Breast epithelium (tissue), 4 donors: Measurements from ENCODE around the gene DUS1L. TPM values are rescaled to one million over a fixed set of nuclear protein-coding genes. Genes with fewer than 3 reads are reported as not detected.

ENCODE experiments used
- DNase-seq, 2 donors: peaks; one replicate each; pipeline ENCODE4 v3.0.0-alpha.2; 2019; ENCODE audit warnings: low spot score in 2 of 2
- H3K27ac ChIP-seq, 2 donors: fragments of 200-600 bp; sonication (generic) in 1 of 2; one replicate each; pipeline ENCODE4 v1.5.1; 2016 to 2019; ENCODE audit warnings: mild to moderate bottlenecking in 1 of 2
- H3K27me3 ChIP-seq, 2 donors: fragments of 200-600 bp; sonication (generic) in 1 of 2; one replicate each; pipeline versions ENCODE4 v1.5.1 to v1.6.0; 2017 to 2019; ENCODE audit warnings: control low read depth in 1 of 2, mild to moderate bottlenecking in 1 of 2
- H3K36me3 ChIP-seq: fragments of 200-600 bp; one replicate; pipeline ENCODE4 v1.5.1; 2019
- H3K4me1 ChIP-seq, 2 donors: fragments of 200-600 bp; sonication (generic); one replicate each; pipeline ENCODE4 v1.5.1; 2016 to 2019; ENCODE audit warnings: control low read depth in 1 of 2
- H3K4me3 ChIP-seq, 3 donors: fragments of 200-600 bp; sonication (generic); 1 replicate in 2 of 3; 2 replicates in 1 of 3; pipeline ENCODE4 v1.5.1; 2016 to 2019; ENCODE audit warnings: mild to moderate bottlenecking in 3 of 3, moderate library complexity in 2 of 3
- H3K9me3 ChIP-seq, 2 donors: fragments of 200-600 bp; sonication (generic) in 1 of 2; one replicate each; pipeline ENCODE4 v1.5.1; 2016 to 2019; ENCODE audit warnings: control low read depth in 1 of 2
- CTCF ChIP-seq, 3 donors: fragments of 450-650 bp; IDR thresholded peaks; one replicate each; pipeline ENCODE4 v1.5.1; 2016 to 2017; ENCODE audit warnings: antibody characterized with exemption in 3 of 3, mild to moderate bottlenecking in 3 of 3, moderate library complexity in 3 of 3
- POLR2A ChIP-seq: fragments of 450-650 bp; IDR thresholded peaks from one replicate; pipeline ENCODE4 v1.6.1; 2016; ENCODE audit warnings: antibody characterized with exemption, mild to moderate bottlenecking, moderate library complexity
- POLR2AphosphoS5 ChIP-seq, 3 donors: sonication (generic); formaldehyde crosslinking; IDR thresholded peaks; one replicate each; pipeline ENCODE4 v1.6.1; 2017; ENCODE audit warnings: antibody characterized with exemption in 3 of 3
- intact Hi-C: fragments of 100-400 bp; cut with DNase I; formaldehyde crosslinking; loops from one replicate; pipeline ENCODE4 v1.15.1; 2023; ENCODE audit warnings: low total_unique reads
- total RNA-seq, 3 donors: library from RNA; depleted of rRNA; stranded (reverse); fragments of >200 nt; gene quantifications; one replicate each; pipeline ENCODE4 v1.1.0, GENCODE V29; 2016

Gene DUS1L
- total RNA-seq, 3 donors from 2014 or later: 55.0 to 96.4 (median 82.0) TPM

DNA sequence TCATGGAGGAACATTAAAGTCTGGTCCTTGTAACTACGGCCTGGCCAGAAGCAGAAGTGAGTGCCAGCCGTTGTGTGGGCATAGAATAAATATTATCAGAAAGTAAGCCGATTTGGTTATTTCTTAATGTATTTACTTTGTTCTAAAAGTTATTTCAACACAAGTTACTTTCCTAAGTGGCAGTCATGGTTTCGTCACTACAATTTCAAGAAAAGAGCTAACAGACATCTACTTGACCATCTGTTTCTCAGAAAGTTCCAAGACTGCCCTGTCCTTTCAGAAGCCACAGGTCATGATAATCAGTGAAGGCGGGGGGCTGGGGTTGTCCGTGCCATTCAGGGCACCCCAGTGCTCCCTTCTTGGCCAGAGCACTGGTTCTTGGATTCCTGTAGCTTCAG lies 47.3 kb upstream of the DUS1L start:
- Histone ChIP-seq H3K4me1 (no peaks in the 10 kb centered on the region), H3K27ac (peak overlapping the region; percentile 58 to 88), H3K36me3 (no peaks in the 10 kb centered on the region), H3K27me3 (no peaks in the 10 kb centered on the region), H3K4me3 (no peak overlapping the region), H3K9me3 (no peaks in the 10 kb centered on the region)
- intact Hi-C loops: no loop called here
- TF ChIP-seq POLR2AphosphoS5 (IDR thresholded peaks at IDR 0.05) (no peak), POLR2A (no peak), CTCF (IDR thresholded peaks at IDR 0.05) (no peak)
- DNase-seq: no peak

- TF ChIP-seq POLR2A (no peak), CTCF (IDR thresholded peaks at IDR 0.05) (no peak), POLR2AphosphoS5 (IDR thresholded peaks at IDR 0.05) (no peak)
- Histone ChIP-seq H3K27ac (peak overlapping the region; percentile 58 to 88), H3K27me3 (no peaks in the 10 kb centered on the region), H3K4me1 (peaks cover 0 to 3% of the 10 kb centered on the region in 2 donors), H3K36me3 (no peaks in the 10 kb centered on the region), H3K4me3 (no peak overlapping the region), H3K9me3 (no peaks in the 10 kb centered on the region)
- DNase-seq: no peak
- intact Hi-C loops: no loop called here
These were observed 46.7 kb upstream of the DUS1L start for GRCh38 chr17:82112181-82112913.

- no peak for TF ChIP-seq POLR2A
- TF ChIP-seq CTCF (IDR thresholded peaks at IDR 0.05): no peak
- TF ChIP-seq POLR2AphosphoS5 (IDR thresholded peaks at IDR 0.05): no peak
- Histone ChIP-seq H3K36me3 (no peaks in the 10 kb centered on the region), H3K4me3 (no peak overlapping the region), H3K27me3 (no peaks in the 10 kb centered on the region), H3K9me3 (no peaks in the 10 kb centered on the region), H3K4me1 (peaks cover 15 to 22% of the 10 kb centered on the region in 2 donors), H3K27ac (no peak overlapping the region)
- DNase-seq: no peak
- intact Hi-C loops: no loop called here
These were observed 44.7 kb upstream of the DUS1L start for GRCh38 chr17:82110298-82110697.

GRCh38 chr17:82108961-82109475 lies 43.4 kb upstream of the DUS1L start:
- Histone ChIP-seq H3K4me1 (peaks cover 21 to 30% of the 10 kb centered on the region in 2 donors), H3K4me3 (no peak overlapping the region), H3K36me3 (no peaks in the 10 kb centered on the region), H3K9me3 (no peaks in the 10 kb centered on the region), H3K27me3 (no peaks in the 10 kb centered on the region), H3K27ac (peak overlapping the region in 1 of 2 donors; percentile 5)
- TF ChIP-seq CTCF (IDR thresholded peaks at IDR 0.05) (no peak), POLR2AphosphoS5 (IDR thresholded peaks at IDR 0.05) (no peak), POLR2A (no peak)
- DNase-seq: no peak
- intact Hi-C loops: no loop called here

GRCh38 chr17:82108496-82108945 lies 42.9 kb upstream of the DUS1L start:
- peak overlapping the region in 1 of 2 donors; percentile 21 for H3K27ac ChIP-seq
- TF ChIP-seq CTCF (IDR thresholded peaks at IDR 0.05): no peak
- TF ChIP-seq POLR2AphosphoS5 (IDR thresholded peaks at IDR 0.05): no peak
- no peak for TF ChIP-seq POLR2A
- no peak for DNase-seq

More at GRCh38 chr17:82108496-82108945, 42.9 kb upstream of the DUS1L start:
- Histone ChIP-seq H3K27me3 (no peaks in the 10 kb centered on the region), H3K4me1 (peaks cover 23 to 35% of the 10 kb centered on the region in 2 donors), H3K36me3 (no peaks in the 10 kb centered on the region), H3K9me3 (no peaks in the 10 kb centered on the region), H3K4me3 (no peak overlapping the region)
- intact Hi-C loops: no loop called here
